ENCODE data around the gene DDX27.
"Not testable (repeated sequence)": the region's sequence is repeated elsewhere in the genome, so short reads cannot be mapped to it uniquely, and the experiment has no call there.

Gene DDX27

GRCh38 chr20:49218739-49219090 lies 501 bp upstream of the DDX27 start:
- not testable (repeated sequence) for H3K9me3 Mint-ChIP-seq; H3K27me3 Mint-ChIP-seq (ENCODE audit: low read depth)
- Mint-ChIP-seq H3K36me3 (ENCODE audit: low read depth) (peaks cover 22% of the 10 kb centered on the region), H3K27ac (peak overlapping the region; percentile 99), H3K4me3 (peak overlapping the region; percentile 93), H3K4me1 (ENCODE audit: low read depth) (peaks cover 15% of the 10 kb centered on the region)
- peak; percentile 10 for DNase-seq (ENCODE audit: low spot score)

DNA sequence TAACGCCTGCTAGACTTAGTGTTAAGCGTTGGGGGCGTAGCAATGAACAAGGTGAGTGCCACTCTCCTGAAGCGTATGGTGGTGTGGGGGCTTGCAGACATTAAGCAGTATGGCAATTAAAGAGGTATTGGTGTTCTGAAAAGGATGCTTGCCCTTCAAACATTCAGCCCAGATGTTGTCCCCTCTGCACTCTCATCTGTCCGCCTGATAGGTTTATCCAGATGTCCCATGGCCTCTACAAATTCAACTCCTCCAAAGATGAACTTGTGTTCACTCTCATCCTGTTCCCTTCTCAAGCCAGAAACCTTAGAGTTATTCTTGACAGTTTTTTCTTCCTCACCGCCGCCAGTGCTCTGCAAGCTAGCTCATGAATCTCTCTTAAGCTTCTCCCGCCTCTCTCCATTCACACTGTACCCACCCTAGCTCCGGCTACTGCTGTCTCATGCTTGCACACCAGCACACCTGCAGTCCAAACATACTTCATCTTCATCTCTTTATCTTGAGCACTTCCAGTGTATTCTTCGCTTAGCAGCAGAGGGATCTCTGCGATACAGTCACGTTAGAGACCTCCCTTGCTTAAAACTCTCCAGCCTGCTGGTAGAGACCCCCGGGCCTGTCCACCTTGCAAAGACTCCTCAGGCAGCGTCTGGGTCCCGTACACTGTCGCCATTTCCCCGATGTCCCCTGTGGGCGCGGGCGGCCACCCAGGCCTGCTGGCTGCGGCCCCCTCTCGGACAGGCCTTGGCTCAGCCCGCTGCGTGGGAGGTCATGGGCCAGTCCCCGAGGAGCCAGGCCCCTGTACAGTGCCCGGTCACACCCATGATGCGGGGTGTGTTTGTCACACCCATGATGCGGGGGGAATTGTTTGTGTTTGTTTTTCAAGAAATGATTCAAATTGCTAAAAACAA lies 962 bp downstream of the DDX27 start:
- Mint-ChIP-seq H3K36me3 (ENCODE audit: low read depth) (peaks cover 33% of the 10 kb centered on the region), H3K27ac (peak overlapping the region; percentile 99), H3K27me3 (ENCODE audit: low read depth) (peaks cover 2% of the 10 kb centered on the region), H3K9me3 (no peaks in the 10 kb centered on the region), H3K4me3 (peak overlapping the region; percentile 93), H3K4me1 (ENCODE audit: low read depth) (peaks cover 15% of the 10 kb centered on the region)
- DNase-seq (ENCODE audit: low spot score), result no peak

- Mint-ChIP-seq H3K36me3 (ENCODE audit: low read depth) (peaks cover 65% of the 10 kb centered on the region), H3K4me1 (ENCODE audit: low read depth) (peaks cover 3% of the 10 kb centered on the region), H3K27me3 (ENCODE audit: low read depth) (no peaks in the 10 kb centered on the region), H3K4me3 (no peak overlapping the region), H3K27ac (no peak overlapping the region), H3K9me3 (no peaks in the 10 kb centered on the region)
- DNase-seq (ENCODE audit: low spot score), result no peak
These were observed 6.7 kb downstream of the DDX27 start for GRCh38 chr20:49225896-49226295.

- Mint-ChIP-seq H3K4me3 (no peak overlapping the region), H3K9me3 (no peaks in the 10 kb centered on the region), H3K4me1 (ENCODE audit: low read depth) (peaks cover 2% of the 10 kb centered on the region), H3K27ac (no peak overlapping the region), H3K27me3 (ENCODE audit: low read depth) (no peaks in the 10 kb centered on the region), H3K36me3 (ENCODE audit: low read depth) (peaks cover 57% of the 10 kb centered on the region)
- DNase-seq (ENCODE audit: low spot score), result no peak
These were observed 9.5 kb downstream of the DDX27 start for GRCh38 chr20:49228676-49229075.

- no peak overlapping the region for H3K4me3 Mint-ChIP-seq
These were observed 10.2 kb downstream of the DDX27 start for GRCh38 chr20:49229381-49229780.

DNA sequence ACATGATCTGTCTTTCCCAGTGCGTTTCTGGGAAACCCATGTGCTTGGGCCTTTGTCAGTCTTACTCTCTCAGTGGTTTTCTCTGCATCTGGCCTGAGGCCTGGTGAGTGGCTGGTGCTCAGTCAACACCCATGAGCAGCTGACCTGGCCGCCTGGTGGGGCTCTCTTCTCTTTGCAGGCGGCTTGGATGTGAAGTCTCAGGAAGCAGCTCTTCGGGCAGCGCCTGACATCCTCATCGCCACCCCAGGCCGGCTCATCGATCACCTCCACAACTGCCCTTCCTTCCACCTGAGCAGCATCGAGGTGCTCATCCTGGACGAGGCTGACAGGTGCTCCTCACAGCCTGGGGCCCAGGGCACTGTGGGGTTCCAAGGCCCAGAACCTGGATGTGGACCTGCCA lies 10.8 kb downstream of the DDX27 start:
- Mint-ChIP-seq H3K9me3 (no peaks in the 10 kb centered on the region), H3K36me3 (ENCODE audit: low read depth) (peaks cover 60% of the 10 kb centered on the region), H3K4me1 (ENCODE audit: low read depth) (peaks cover 2% of the 10 kb centered on the region), H3K4me3 (no peak overlapping the region), H3K27ac (no peak overlapping the region), H3K27me3 (ENCODE audit: low read depth) (no peaks in the 10 kb centered on the region)
- no peak for DNase-seq (ENCODE audit: low spot score)

More at GRCh38 chr20:49229381-49229780, 10.2 kb downstream of the DDX27 start:
- Mint-ChIP-seq H3K4me1 (ENCODE audit: low read depth) (peaks cover 2% of the 10 kb centered on the region), H3K27me3 (ENCODE audit: low read depth) (no peaks in the 10 kb centered on the region), H3K27ac (no peak overlapping the region), H3K9me3 (no peaks in the 10 kb centered on the region), H3K36me3 (ENCODE audit: low read depth) (peaks cover 60% of the 10 kb centered on the region)
- DNase-seq (ENCODE audit: low spot score), result no peak

DNA sequence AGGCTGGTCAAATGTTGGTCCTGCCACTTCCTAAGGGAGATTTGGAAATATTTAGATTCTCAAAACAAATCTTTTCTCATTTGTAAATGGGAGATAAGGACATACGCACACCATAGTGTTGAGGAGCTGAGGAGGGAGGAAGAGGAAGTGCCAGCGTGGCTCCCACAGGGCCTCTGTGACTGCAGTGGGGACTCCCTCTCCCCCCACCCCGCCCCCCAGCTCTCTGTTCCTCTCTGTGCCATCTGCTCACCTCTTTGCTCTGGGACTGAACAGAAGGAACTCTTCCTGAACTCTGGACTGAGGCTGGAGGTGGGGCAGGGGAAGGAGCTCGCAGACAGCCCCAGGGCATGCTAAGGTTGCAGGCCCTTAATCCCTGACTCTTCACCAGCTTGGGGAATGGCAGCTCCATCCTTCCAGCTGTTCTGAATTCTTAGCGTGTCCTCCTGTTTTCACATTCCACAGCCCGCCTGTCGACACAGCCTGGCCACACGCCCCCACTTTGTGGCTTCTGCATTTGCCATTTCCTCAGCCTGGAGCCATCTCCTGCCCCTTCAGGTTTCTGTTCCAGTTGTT lies 11.4 kb downstream of the DDX27 start:
- no peak for DNase-seq (ENCODE audit: low spot score)
- H3K9me3 Mint-ChIP-seq, result no peaks in the 10 kb centered on the region
- no peak overlapping the region for H3K4me3 Mint-ChIP-seq
- no peak overlapping the region for H3K27ac Mint-ChIP-seq
- peaks cover 56% of the 10 kb centered on the region for H3K36me3 Mint-ChIP-seq (ENCODE audit: low read depth)
- H3K4me1 Mint-ChIP-seq (ENCODE audit: low read depth), result peaks cover 2% of the 10 kb centered on the region
- H3K27me3 Mint-ChIP-seq (ENCODE audit: low read depth), result no peaks in the 10 kb centered on the region

- DNase-seq (ENCODE audit: low spot score), result no peak
- Mint-ChIP-seq H3K27ac (no peak overlapping the region), H3K4me3 (no peak overlapping the region), H3K36me3 (ENCODE audit: low read depth) (peaks cover 53% of the 10 kb centered on the region), H3K9me3 (no peaks in the 10 kb centered on the region), H3K4me1 (ENCODE audit: low read depth) (peaks cover 2% of the 10 kb centered on the region), H3K27me3 (ENCODE audit: low read depth) (no peaks in the 10 kb centered on the region)
These were observed 12.3 kb downstream of the DDX27 start for GRCh38 chr20:49231471-49231870.

- Mint-ChIP-seq H3K27me3 (ENCODE audit: low read depth) (no peaks in the 10 kb centered on the region), H3K4me1 (ENCODE audit: low read depth) (peaks cover 2% of the 10 kb centered on the region), H3K4me3 (no peak overlapping the region), H3K9me3 (no peaks in the 10 kb centered on the region), H3K36me3 (ENCODE audit: low read depth) (peaks cover 56% of the 10 kb centered on the region), H3K27ac (no peak overlapping the region)
- DNase-seq (ENCODE audit: low spot score), result no peak
These were observed 14.0 kb downstream of the DDX27 start for GRCh38 chr20:49233226-49233625.

DNA sequence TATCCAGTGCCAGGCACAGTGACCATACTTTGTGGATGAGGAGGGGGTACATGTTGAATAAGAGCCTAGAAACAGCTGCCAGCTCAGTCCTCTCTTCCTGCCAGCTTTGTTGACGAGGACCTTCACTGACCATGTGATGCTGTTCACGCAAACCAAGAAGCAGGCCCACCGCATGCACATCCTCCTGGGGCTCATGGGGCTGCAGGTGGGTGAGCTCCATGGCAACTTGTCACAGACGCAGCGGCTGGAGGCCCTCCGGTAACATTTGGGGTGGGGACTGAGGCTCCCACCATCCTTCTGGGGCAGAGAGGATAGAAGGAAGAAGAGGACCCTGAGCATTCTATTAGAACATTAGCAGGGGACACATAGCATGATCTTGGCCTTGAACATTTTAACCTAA lies 15.6 kb downstream of the DDX27 start:
- Mint-ChIP-seq H3K27me3 (ENCODE audit: low read depth) (no peaks in the 10 kb centered on the region), H3K9me3 (no peaks in the 10 kb centered on the region), H3K27ac (no peak overlapping the region), H3K36me3 (ENCODE audit: low read depth) (peaks cover 56% of the 10 kb centered on the region), H3K4me3 (no peak overlapping the region), H3K4me1 (ENCODE audit: low read depth) (peaks cover 2% of the 10 kb centered on the region)
- DNase-seq (ENCODE audit: low spot score), result no peak

GRCh38 chr20:49236301-49236700 lies 17.1 kb downstream of the DDX27 start:
- no peak overlapping the region for H3K4me3 Mint-ChIP-seq
- peaks cover 57% of the 10 kb centered on the region for H3K36me3 Mint-ChIP-seq (ENCODE audit: low read depth)
- no peak overlapping the region for H3K27ac Mint-ChIP-seq
- H3K27me3 Mint-ChIP-seq (ENCODE audit: low read depth), result no peaks in the 10 kb centered on the region
- H3K4me1 Mint-ChIP-seq (ENCODE audit: low read depth), result no peaks in the 10 kb centered on the region
- no peaks in the 10 kb centered on the region for H3K9me3 Mint-ChIP-seq
- no peak for DNase-seq (ENCODE audit: low spot score)

- Mint-ChIP-seq H3K4me1 (ENCODE audit: low read depth) (no peaks in the 10 kb centered on the region), H3K9me3 (no peaks in the 10 kb centered on the region), H3K36me3 (ENCODE audit: low read depth) (peaks cover 62% of the 10 kb centered on the region), H3K27ac (peak overlapping the region; percentile 7), H3K27me3 (ENCODE audit: low read depth) (no peaks in the 10 kb centered on the region), H3K4me3 (no peak overlapping the region)
- no peak for DNase-seq (ENCODE audit: low spot score)
These were observed 18.3 kb downstream of the DDX27 start for GRCh38 chr20:49237531-49237930.

DNA sequence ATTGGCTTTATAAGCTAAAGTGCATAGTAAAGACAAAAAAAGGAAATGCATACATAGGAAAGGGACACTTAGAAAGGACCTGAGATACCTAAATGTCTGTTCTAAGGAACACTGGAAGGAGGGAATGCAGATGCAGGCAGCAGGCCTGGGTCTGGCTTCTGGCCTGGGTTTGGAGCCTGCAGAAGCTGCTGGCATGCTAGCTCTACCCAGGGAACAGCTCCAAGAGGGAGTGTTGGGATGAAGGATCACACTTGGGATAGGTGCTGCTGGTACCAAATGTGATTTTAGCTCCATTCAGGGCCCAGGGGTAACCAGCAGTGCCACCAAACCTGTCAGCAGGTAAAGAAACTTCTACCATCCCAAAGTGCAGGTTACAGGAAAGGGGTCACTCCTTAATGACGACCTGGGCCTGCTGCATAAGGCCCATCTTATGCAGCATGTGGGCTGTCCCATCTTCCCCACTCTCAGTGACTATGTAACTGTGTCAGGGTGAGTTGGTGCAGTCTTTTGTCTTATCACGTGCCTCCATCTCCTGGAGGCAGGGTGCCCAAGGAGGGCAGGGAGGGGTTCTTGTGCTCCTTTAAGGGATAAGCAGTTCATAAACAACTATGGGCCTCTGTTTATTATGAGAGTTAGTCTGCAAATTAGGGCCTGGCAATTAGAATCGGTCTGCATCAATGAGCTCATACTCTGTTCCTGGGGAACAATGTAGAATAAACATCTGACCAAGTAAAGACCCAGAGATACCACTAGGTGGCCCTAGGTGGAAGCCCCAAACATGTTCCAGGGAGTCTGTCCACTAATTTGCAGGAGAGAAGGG lies 26.9 kb downstream of the DDX27 start:
- DNase-seq (ENCODE audit: low spot score), result no peak
- Mint-ChIP-seq H3K4me1 (ENCODE audit: low read depth) (peaks cover 7% of the 10 kb centered on the region), H3K36me3 (ENCODE audit: low read depth) (peaks cover 67% of the 10 kb centered on the region), H3K4me3 (no peak overlapping the region), H3K27ac (no peak overlapping the region), H3K27me3 (ENCODE audit: low read depth) (no peaks in the 10 kb centered on the region), H3K9me3 (no peaks in the 10 kb centered on the region)

- Mint-ChIP-seq H3K36me3 (ENCODE audit: low read depth) (peaks cover 69% of the 10 kb centered on the region), H3K9me3 (no peaks in the 10 kb centered on the region), H3K4me3 (no peak overlapping the region), H3K27ac (no peak overlapping the region), H3K27me3 (ENCODE audit: low read depth) (no peaks in the 10 kb centered on the region), H3K4me1 (ENCODE audit: low read depth) (peaks cover 7% of the 10 kb centered on the region)
- DNase-seq (ENCODE audit: low spot score), result no peak
These were observed 28.0 kb downstream of the DDX27 start for GRCh38 chr20:49247169-49247723.
